ENCODE data around the gene PHLDB1.
"Not testable (repeated sequence)": the region's sequence is repeated elsewhere in the genome, so short reads cannot be mapped to it uniquely, and the experiment has no call there.

Gene PHLDB1

DNA sequence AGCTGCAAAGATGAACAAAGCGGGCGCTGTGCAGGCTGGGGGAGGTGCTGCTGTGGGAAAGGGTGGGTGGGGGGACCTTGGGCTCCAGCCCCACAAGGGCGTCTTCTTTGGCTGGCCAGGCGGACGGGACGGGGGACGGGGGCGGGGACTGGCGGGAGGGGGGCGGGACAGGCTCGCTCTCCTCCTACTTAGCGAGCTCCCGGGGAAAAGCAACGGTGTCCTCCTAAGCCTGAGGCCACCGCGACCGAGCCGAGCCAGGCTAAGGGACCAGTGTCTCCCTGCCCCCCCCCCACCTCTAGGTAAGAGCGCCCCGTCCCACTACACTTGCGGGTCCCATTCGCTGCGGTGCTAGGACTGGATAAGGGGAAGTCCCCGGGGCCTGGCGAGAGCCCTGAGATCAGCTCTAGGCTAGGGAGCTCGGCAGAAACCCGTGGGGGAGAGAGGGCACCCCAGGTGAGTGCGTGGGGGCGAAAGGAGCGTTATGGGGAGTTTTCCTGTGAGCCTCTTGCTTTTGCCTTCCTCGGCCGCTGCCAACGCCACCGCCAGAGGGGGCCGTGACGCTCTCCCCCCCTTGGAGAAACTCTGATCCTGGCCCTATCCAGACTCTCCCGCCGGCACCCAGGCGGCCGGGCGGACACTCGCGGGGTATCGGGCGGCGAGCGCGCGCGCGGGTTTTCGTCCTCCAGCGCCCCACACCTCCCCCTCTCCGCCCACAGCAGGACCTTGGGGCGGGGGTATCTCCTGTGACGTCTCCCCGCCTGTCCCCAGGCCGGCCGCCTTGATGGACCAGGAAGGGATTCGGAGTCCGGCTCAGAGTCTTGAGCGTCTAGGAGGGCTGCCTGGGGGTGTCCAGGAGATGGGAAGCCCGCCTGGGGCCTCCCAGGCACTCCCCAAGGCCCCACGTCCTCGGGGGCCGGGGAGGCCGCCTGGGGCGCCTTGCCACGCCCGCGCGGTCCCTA, at the start of gene PHLDB1:
Gene PHLDB1, plus strand, starts transcription at position 215 of the 959 bp plus-strand sequence. CDS start 6,222 bp downstream, outside the sequence.
- DNase-seq = peak; percentile 58

DNA sequence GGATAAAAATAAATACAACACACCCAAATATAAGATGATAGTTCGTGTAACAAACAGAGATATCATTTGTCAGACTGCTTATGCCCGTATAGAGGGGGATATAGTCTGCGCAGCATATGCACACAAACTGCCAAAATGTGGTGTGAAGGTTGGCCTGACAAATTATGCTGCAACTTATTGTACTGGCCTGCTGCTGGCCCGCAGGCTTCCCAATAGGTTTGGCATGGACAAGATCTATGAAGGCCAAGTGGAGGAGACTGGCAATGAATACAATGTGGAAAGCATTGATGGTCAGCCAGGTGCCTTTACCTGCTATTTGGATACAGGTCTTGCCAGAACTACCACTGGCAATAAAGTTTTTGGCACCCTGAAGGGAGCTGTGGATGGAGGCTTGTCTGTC, 46.6 kb upstream of the PHLDB1 start:
- no peak for DNase-seq

DNA sequence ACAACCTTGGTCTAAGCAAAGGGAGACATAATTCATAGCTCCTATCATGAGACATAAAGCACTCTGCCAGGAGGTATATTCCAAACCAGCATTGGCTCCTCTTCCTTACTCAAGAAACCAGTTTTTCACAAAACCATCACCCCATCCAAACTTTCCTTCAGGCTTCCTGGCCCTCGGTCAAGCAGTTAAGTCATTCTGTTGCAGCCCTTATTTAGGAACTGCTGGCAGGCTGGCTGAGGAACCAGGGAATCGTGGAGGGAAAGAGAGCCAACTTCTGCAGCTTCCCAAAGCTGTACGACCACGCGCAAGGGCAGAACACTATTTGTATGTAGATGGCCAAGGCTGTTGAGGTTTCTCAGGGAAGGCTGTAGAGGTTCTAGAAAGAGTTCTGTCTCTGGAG, 42.4 kb upstream of the PHLDB1 start:
- DNase-seq = no peak

DNA sequence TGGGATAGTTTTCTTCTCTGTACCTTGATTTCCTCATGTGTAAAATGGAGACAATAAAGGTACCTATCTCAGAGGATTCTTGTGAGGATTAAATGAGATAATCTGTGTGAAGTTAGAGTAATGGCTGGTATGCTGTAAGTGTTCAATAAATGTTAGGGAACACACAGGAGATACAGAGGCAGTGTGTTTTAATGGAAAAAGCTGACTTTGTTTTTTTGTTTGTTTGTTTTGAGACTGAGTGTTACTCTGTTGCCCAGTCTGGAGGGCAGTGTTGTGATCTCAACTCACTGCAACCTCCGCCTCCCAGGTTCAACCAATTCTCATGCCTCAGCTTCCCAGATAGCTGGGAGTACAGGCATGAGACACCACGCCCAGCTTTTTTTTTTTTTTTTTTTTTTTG, 37.7 kb upstream of the PHLDB1 start:
- no peak for DNase-seq

DNA sequence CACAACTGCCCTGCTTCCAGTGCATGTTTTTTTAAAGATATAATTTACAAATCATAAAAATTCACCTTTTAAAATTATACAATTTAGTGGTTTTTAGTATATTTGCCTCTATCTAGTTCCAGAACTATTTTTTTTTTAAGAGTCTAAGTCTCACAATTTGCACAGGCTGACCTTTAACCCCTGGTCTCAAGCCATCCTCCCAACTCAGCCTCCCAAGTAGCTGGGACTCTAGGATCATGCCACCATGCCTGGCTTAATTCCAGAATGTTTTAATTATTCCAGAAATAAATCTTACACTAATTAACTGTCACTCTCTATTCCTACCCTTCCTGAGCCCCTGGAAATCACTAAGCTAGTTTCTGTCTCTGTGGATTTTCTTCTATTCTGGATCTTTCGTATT, 36.6 kb upstream of the PHLDB1 start:
- DNase-seq = no peak

DNA sequence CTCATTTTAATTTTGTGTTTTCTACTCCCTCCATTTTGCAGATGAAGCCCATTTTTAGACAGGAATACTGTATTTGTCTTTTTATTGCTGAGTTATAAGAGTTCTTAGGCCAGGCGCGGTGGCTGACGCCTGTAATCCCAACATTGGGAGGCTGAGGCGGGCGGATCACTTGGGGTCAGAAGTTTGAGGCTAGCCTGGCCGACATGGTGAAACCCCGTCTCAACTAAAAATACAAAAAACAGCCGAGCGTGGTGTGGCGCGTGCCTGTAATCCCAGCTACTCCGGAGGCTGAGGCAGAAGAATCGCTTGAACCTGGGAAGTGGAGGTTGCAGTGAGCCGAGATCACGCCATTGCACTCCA, 35.7 kb upstream of the PHLDB1 start:
- DNase-seq = peak; percentile 7

DNA sequence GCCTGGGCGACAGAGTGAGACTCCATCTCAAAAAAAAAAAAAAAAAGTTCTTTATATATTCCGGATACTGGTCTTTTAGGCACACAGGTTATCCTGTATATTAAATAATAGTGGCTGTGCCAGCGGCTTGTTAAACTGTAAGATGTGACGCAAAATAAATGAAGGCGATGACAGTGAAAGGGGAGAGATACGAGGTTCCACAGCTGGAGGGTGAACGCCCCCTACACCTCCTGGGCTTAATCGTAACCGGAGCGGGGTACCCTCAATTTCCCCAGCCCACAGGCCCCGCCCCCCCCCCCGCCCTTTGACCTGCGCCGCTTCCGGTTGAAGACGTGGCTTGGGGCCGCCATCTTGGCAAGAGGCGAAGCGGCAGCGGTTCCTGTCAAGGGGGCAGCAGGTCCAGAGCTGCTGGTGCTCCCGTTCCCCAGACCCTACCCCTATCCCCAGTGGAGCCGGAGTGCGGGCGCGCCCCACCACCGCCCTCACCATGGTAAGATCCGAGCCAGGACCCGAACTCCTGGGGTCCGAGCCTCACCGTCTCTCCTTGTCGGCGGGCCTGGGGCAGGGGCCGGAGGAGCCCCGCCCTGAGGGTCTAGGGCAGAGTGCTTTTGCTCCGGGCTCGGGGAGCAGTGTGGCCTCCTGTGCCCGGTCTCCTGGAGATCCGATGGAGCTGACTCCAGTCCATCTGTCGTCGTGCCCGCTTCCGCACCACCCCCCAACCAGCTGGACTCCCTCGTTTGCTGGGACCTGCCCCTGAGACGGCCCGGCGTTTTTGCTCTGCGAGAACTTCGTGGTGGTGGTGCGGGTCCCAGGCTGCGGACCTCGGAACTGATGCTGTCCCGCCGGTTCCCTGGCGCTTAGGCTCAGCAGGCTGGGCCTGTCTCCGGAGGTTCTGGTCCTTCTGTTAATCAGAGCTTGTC, 35.1 kb upstream of the PHLDB1 start, which contains the start of gene ARCN1:
Gene ARCN1, plus strand, starts transcription at position 349 of the 920 bp plus-strand sequence. Its CDS starts 139 bp downstream, at position 488.
- DNase-seq = peak; percentile 90

DNA sequence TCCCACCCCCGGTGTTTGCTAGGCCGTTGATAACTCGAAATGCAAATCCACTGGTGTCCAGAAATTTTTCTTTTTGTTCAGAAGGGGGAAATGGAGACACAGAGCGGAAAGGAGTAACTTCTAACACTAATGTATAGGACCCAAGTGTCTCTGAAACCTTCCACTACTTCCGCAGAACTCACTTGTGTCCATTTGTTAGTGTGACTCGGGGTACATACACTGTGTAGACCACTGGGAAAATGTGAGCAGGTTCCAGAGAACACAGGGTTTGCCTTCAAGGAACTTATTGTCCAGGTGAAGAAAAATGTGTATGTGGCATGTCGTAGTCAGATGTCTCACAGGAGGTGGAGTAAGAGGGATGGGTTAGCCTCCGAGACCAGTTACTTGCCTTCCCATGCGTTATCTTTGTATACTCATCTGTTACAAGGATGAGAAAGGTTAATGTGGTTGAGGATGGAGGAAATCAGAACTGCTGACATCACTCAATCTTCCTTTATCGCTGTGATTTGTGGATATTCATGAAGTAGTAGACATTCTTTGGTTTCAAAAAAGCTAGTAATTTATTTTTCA, 34.3 kb upstream of the PHLDB1 start:
- DNase-seq = peak; percentile 21

DNA sequence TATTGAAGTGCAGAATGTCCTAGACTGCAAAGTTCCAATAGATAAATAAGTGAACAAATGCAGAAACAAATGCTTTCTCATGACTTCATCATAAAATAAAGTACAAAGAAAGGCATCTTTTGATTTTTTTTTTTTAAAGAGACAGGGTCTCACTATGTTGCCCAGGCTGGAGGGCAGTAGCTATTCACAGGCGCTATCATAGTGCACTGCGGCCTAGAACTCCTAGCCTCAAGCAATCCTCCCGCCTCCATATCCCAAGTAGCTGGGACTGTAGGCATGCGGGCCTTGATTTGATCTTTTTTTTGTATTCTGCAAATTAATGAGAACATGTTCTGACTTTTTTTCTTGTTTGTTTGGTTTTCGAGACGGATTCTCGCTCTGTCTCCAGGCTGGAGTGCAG, 32.8 kb upstream of the PHLDB1 start:
- DNase-seq = no peak

DNA sequence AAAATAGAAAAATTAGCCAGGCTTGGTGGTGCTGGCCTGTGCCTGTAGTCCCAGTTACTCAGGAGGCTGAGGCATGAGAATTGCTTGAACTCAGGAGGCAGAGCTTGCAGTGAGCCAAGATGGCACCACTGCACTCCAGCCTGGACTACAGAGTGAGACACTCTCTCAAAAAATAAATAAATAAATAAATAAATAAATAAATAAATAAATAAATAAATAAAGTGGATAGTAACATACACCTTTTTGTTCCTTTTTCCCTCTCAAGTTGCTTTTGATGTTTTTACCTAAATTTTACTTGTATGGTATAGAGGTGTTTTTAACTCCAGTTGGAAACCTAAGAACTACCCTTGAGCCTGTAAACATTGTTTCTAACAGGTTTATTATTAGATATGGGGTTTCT, 29.4 kb upstream of the PHLDB1 start:
- DNase-seq = not testable (repeated sequence)

DNA sequence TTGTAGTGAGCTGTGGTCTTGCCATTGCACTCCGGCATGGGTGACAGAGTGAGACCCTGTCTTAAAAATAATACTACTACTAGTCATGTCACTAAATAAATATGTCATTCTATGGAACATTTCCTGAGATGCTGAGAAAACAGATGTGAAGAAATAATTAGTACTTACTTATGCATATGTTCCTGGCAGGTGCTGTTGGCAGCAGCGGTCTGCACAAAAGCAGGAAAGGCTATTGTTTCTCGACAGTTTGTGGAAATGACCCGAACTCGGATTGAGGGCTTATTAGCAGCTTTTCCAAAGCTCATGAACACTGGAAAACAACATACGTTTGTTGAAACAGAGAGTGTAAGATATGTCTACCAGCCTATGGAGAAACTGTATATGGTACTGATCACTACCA, 26.4 kb upstream of the PHLDB1 start:
- no peak for DNase-seq

DNA sequence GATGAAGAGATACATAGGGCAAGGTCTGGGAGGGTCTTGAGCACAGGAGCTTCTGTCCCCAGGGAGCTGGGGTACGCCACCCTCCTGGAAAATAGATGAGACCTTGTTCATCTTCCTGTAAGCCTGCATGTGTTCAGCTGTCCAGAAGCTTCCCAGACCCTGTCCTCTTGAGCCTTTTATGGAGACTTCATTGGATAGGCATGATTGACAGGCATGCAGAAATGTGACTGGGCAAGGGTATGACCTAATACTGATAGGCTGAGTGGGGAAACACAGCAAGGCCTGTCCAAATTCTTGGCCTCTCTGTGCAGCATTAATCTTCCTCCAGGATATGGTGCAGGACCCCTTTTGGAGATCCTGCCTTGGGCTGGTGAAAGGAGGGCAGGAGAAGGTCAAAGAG, 19.5 kb upstream of the PHLDB1 start:
- no peak for DNase-seq

DNA sequence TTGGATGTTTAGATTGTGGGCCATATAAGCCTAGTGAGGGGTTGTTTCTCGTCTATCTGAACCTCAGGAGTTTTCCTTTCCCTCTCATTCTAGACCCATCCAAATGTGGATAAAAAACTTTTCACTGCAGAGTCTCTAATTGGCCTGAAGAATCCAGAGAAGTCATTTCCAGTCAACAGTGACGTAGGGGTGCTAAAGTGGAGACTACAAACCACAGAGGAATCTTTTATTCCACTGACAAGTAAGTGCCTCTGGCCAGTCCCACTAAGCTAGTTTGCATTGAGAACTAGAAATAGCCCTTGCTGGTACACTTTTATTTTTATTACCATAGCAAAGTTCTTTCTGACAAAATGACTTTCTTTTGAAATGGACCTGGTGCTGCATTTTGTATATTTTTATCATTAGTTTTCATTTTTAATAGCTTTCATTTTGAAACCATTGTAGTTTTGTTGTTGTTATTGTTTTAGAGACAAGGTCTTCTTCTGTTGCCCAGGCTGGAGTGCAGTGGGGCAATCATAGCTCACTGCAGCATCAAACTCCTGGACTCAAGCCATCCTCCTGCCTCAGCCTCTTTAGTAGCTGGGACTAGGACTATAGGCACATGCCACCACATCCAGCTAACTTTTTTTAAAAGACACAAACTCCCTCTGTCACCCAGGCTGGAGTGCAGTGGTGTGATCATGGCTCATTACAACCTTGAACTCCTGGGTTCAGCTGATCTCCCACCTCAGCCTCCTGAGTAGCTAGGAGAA, 14.6 kb upstream of the PHLDB1 start:
- no peak for DNase-seq

DNA sequence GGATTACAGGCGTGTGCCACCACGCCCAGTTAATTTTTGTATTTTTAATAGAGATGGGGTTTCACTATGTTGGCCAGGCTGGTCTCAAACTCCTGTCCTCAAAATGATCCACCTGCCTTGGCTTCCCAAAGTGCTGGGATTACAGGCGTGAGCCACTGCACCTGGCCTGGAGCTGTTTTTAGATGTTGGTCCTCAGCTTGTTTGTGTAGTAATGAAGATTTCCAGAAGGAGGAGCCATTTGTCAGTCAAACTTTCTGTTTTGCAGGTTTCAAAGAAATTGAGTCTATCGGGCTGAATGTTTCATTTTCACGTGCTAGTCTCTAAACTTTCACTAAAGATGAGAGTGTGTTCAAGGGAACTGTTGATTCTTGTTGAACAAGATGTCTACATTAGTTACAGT, 12.4 kb upstream of the PHLDB1 start:
- DNase-seq = peak; percentile 17

DNA sequence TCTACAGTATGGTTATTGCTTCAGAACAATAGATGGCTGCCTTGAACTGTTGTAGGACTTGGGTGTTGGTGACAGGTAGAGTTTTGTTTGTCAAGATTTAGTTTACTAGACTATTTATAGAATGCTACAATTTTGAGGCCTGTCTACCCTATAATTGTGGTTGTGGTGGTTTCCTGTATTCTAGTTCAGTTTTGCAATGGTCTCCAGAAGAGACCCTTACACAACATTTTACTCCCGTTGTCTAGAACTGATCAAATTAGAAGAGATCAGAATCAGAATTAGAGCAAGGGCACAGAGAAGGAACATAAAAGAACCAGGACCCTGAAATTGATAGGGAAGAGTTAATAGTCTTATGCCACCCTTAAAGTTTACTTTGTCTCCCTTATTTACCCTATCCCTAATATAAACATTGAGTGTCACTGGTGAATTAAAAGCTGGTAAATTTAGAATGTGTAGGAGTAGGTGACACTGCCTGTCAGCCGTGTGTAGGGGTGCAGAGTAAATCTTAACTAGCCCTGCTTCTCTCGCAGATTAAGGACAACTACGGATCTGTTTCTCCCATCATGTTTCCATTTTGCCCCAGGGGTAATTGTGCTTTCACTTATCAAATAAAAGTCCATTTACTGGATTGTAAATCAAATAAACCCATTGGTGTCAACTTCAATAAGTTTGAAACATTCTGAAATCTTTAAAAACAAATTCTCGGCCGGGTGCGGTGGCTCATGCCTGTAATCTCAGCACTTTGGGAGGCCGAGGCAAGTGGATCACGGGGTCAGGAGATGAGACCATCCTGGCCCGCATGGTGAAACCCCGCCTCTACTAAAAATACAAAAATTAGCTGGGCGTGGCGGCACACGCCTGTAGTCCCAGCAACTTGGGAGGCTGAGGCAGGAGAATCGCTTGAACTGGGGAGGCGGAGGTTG, 10.9 kb upstream of the PHLDB1 start:
- DNase-seq = no peak

DNA sequence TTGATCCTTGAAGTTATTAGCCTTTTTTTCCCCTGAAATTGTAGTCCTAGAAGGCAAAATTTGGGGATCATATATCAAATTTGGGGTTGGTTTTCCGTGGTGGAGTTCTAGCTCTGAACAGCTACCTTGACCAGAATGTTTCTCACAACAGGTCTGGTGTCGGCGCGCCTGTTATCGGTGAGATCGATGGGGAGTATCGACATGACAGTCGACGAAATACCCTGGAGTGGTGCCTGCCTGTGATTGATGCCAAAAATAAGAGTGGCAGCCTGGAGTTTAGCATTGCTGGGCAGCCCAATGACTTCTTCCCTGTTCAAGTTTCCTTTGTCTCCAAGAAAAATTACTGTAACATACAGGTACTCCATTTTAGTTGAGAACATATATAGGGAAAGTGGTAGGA, 9.9 kb upstream of the PHLDB1 start:
- no peak for DNase-seq

DNA sequence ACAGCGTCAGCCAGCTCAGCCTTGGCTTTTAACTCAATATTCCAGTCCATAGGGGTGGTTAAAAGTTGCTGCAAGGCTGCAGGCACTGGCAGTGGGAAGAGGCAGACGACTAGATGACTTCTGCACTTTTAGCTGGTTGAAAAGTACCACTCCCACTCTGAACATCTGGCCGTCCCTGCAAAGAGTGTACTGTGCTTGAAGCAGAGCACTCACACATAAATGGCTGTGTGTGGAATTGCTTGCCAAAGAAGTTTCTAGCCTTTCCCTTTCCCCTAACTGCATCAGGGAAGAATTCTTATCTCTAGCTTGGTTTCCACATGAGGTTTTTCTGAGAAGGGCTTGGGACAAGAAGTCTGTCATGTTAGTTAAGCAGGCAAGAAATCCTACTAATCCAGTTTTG, 5.1 kb upstream of the PHLDB1 start:
- DNase-seq = no peak

DNA sequence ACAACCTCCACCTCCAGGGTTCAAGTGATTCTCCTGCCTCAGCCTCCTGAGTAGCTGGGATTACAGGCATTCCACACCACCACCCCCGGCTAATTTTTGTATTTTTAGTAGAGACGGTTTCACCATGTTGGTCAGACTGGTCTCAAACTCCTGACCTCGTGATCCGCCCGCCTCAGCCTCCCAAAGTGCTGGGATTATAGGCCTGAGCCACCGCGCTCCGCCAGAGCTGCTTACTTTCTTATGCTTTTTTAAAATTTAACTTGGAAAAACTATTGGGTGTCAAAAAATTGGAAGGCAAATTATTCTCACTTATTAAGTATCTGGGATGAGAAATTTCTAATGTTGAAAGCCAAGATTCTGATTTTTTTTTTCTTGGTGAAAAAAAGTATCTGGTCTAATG, 3.7 kb upstream of the PHLDB1 start:
- DNase-seq = not testable (repeated sequence)

DNA sequence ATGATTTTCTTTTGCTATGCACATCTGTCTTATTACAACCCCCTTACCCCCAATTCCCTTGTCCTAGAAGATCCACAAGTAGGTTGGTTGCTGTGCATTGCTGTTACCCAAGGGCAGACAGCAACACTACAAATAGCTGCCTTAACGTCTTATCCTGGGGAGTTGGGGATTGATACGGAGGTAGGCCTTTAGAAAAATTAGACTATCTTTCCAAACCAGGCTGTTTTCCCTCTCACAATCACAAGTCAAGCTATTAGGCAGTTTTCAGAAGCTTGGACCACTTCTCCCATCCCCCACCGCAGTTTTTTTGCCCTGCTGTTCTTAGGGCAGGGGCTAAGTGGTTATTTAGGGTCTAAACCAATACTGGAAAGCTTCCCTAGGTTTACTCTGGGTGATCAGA, 2.8 kb upstream of the PHLDB1 start:
- no peak for DNase-seq

DNA sequence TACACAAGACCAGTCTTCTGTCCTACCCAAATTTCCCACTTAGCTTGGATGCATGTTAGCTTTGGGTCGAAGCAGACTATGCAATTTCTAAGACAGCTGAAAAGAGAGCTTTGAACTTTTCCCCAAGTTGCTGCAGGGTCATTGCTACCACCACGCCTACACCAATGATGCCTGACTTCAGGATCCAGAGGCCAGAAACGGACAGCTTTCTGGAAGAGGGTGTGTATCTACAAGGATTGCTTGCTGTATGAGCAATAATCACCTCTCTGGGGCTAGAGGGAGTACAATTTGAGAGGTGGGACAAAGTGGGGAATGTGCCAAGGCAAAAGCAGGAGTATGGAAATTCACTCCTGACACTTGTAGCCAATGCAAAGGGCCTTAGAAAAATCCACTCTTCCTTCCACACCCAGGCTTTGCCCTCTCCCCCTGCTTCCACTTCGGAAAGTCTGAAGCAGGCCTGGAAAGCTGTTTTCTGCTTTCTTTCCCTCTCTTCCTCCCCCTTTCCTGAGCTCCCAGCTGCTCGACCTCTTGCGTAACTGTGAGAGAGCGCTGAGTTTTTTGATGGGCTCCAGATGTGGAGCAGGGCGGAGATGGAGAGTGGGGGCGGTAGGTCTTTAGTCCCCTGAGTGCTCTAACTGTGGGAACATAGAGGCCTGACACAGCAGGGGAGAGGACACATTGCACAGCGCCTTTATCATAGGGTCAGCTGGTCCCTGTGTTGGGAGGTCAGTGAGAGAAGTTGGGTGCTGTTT, 2.1 kb upstream of the PHLDB1 start:
- no peak for DNase-seq

All from CD4-positive, alpha-beta T cell treated with Interleukin-6 for 4 hours (primary cell).